Parathyroid adenoma (tissue), 2 donors: ENCODE data around the gene SPACDR.

Experiments
- H2AFZ ChIP-seq: fragments of 300-600 bp; sonication (generic); one replicate; pipeline ENCODE4 v1.7.0; 2017; ENCODE audit warnings: antibody characterized with exemption, mild to moderate bottlenecking
- H3K27ac ChIP-seq: fragments of 300-600 bp; sonication (generic); one replicate; pipeline ENCODE4 v1.7.0; 2017
- H3K27me3 ChIP-seq: fragments of 300-600 bp; sonication (generic); one replicate; pipeline ENCODE4 v1.7.0; 2017; ENCODE audit warnings: low read length; ENCODE audit not compliant: control insufficient read depth, insufficient read depth
- H3K36me3 ChIP-seq: fragments of 300-600 bp; sonication (generic); one replicate; pipeline ENCODE4 v1.7.0; 2017; ENCODE audit warnings: low read length; ENCODE audit not compliant: control insufficient read depth, insufficient read depth
- H3K4me1 ChIP-seq: fragments of 300-600 bp; sonication (generic); one replicate; pipeline ENCODE4 v1.7.0; 2017; ENCODE audit warnings: control low read depth
- H3K4me2 ChIP-seq: fragments of 300-600 bp; sonication (generic); one replicate; pipeline ENCODE4 v1.7.0; 2017; ENCODE audit warnings: low read length
- H3K4me3 ChIP-seq: fragments of 300-600 bp; sonication (generic); one replicate; pipeline ENCODE4 v1.7.0; 2017; ENCODE audit warnings: low read depth, low read length
- H3K79me2 ChIP-seq: fragments of 300-600 bp; sonication (generic); one replicate; pipeline ENCODE4 v1.7.0; 2017; ENCODE audit warnings: control low read depth
- H3K9ac ChIP-seq: fragments of 300-600 bp; sonication (generic); one replicate; pipeline ENCODE4 v1.7.0; 2017; ENCODE audit warnings: mild to moderate bottlenecking
- H3K9me3 ChIP-seq: fragments of 300-600 bp; sonication (generic); one replicate; pipeline ENCODE4 v1.7.0; 2017; ENCODE audit warnings: low read length; ENCODE audit not compliant: control insufficient read depth
- TF ChIP-seq, protein P1 (sequence below): fragments of 300-600 bp; sonication (generic); IDR thresholded peaks from one replicate; pipeline ENCODE4 v1.7.0; 2017; ENCODE audit warnings: antibody characterized with exemption, mild to moderate bottlenecking
- donor health status: primary hyperparathyroidism.

Gene SPACDR

GRCh38 chr7:100483090-100483721, 19.1 kb upstream of the SPACDR start:
- peak overlapping the region; percentile 42 for H3K4me3 ChIP-seq
- no peak overlapping the region for H3K27ac ChIP-seq
- H3K9ac ChIP-seq, result no peak overlapping the region

GRCh38 chr7:100482728-100483089, 18.6 kb upstream of the SPACDR start:
- TF ChIP-seq, protein P1, sequence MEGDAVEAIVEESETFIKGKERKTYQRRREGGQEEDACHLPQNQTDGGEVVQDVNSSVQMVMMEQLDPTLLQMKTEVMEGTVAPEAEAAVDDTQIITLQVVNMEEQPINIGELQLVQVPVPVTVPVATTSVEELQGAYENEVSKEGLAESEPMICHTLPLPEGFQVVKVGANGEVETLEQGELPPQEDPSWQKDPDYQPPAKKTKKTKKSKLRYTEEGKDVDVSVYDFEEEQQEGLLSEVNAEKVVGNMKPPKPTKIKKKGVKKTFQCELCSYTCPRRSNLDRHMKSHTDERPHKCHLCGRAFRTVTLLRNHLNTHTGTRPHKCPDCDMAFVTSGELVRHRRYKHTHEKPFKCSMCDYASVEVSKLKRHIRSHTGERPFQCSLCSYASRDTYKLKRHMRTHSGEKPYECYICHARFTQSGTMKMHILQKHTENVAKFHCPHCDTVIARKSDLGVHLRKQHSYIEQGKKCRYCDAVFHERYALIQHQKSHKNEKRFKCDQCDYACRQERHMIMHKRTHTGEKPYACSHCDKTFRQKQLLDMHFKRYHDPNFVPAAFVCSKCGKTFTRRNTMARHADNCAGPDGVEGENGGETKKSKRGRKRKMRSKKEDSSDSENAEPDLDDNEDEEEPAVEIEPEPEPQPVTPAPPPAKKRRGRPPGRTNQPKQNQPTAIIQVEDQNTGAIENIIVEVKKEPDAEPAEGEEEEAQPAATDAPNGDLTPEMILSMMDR, result no peak
- Histone ChIP-seq H3K9ac (no peak overlapping the region), H3K4me2 (peak overlapping the region; percentile 75), H3K79me2 (no peaks in the 10 kb centered on the region), H3K4me3 (peak overlapping the region; percentile 42), H3K4me1 (peaks cover 10% of the 10 kb centered on the region), H3K27me3 (no peaks in the 10 kb centered on the region), H3K27ac (no peak overlapping the region), H3K36me3 (no peaks in the 10 kb centered on the region), H2AFZ (peak overlapping the region; percentile 90), H3K9me3 (no peaks in the 10 kb centered on the region)

More at GRCh38 chr7:100483090-100483721, 19.1 kb upstream of the SPACDR start:
- peak overlapping the region; percentile 90 for H2AFZ ChIP-seq
- peaks cover 10% of the 10 kb centered on the region for H3K4me1 ChIP-seq
- peak overlapping the region; percentile 75 for H3K4me2 ChIP-seq
- TF ChIP-seq, protein P1, result peak; percentile 88
- H3K79me2 ChIP-seq, result no peaks in the 10 kb centered on the region
- H3K27me3 ChIP-seq, result no peaks in the 10 kb centered on the region
- no peaks in the 10 kb centered on the region for H3K9me3 ChIP-seq
- H3K36me3 ChIP-seq, result no peaks in the 10 kb centered on the region

GRCh38 chr7:100481466-100481865, 17.4 kb upstream of the SPACDR start:
- Histone ChIP-seq H3K36me3 (no peaks in the 10 kb centered on the region), H3K27me3 (no peaks in the 10 kb centered on the region), H3K27ac (no peak overlapping the region), H2AFZ (no peak overlapping the region), H3K4me1 (peaks cover 12% of the 10 kb centered on the region), H3K4me2 (no peak overlapping the region), H3K9ac (no peak overlapping the region), H3K4me3 (no peak overlapping the region), H3K79me2 (no peaks in the 10 kb centered on the region), H3K9me3 (no peaks in the 10 kb centered on the region)
- TF ChIP-seq, protein P1, result no peak

GRCh38 chr7:100478958-100479660, 15.0 kb upstream of the SPACDR start, which contains the start of gene TSC22D4:
TSS of gene TSC22D4 (minus strand) at chr7:100479214. CDS start at chr7:100478038, 1,176 bp downstream.
- H3K27ac ChIP-seq, result peak within 1 kb of the TSS; percentile 88
- no peaks in the 10 kb centered on the region for H3K9me3 ChIP-seq
- peaks cover 12% of the 10 kb centered on the region for H3K4me1 ChIP-seq
- peak within 1 kb of the TSS; percentile 99 for H3K9ac ChIP-seq
- H3K36me3 ChIP-seq, result no peaks in the 10 kb centered on the region
- peak within 1 kb of the TSS; percentile 92 for H3K4me3 ChIP-seq
- no peaks in the 10 kb centered on the region for H3K27me3 ChIP-seq
- TF ChIP-seq, protein P1, result no peak
- H3K79me2 ChIP-seq, result peaks cover 2% of the 10 kb centered on the region
- peak within 1 kb of the TSS; percentile 79 for H3K4me2 ChIP-seq
- peak within 1 kb of the TSS; percentile 92 for H2AFZ ChIP-seq
